Neural cell (in vitro differentiated cells): Measurements from ENCODE around the gene ROR1. TPM values are rescaled to one million over a fixed set of nuclear protein-coding genes. Genes with fewer than 3 reads are reported as not detected.

Experiments
- H2AFZ ChIP-seq: fragments of 200-600, 300-800 bp; sonication (generic), shearing (Covaris generic); 2 replicates; pipeline ENCODE4 v1.6.0; 2014; ENCODE audit warnings: low read depth, mild to moderate bottlenecking, antibody characterized with exemption, low read length, moderate library complexity
- H3F3A ChIP-seq: fragments of 200-600 bp; shearing (Covaris generic); 2 replicates; pipeline ENCODE4 v1.6.1; 2016; ENCODE audit warnings: mild to moderate bottlenecking, moderate library complexity, mixed read lengths, antibody characterized with exemption, low read length; ENCODE audit not compliant: insufficient read depth, poor library complexity, severe bottlenecking
- H3K27ac ChIP-seq: fragments of 200-600, 300-800 bp; sonication (generic), shearing (Covaris generic); 2 replicates; pipeline ENCODE4 v1.5.1; 2014; ENCODE audit warnings: mild to moderate bottlenecking, low read length, moderate library complexity
- H3K27me3 ChIP-seq: fragments of 300-800, 200-600 bp; sonication (generic), shearing (Covaris generic); 2 replicates; pipeline ENCODE4 v1.6.0; 2014; ENCODE audit warnings: mild to moderate bottlenecking, low read depth, low read length, moderate library complexity; ENCODE audit not compliant: insufficient read depth
- H3K36me3 ChIP-seq: fragments of 300-800, 200-600 bp; sonication (generic), shearing (Covaris generic); 2 replicates; pipeline ENCODE4 v1.5.1; 2014; ENCODE audit warnings: mild to moderate bottlenecking, antibody characterized with exemption, low read length, moderate library complexity; ENCODE audit not compliant: insufficient read depth
- H3K4me2 ChIP-seq: fragments of 300-800, 200-600 bp; sonication (generic), shearing (Covaris generic); 2 replicates; pipeline ENCODE4 v1.6.0; 2014; ENCODE audit warnings: mild to moderate bottlenecking, low read length
- H3K4me3 ChIP-seq: fragments of 300-800, 200-600 bp; sonication (generic), shearing (Covaris generic); 2 replicates; pipeline ENCODE4 v1.5.1; 2014; ENCODE audit warnings: mild to moderate bottlenecking, low read length, moderate library complexity
- H3K79me2 ChIP-seq: fragments of 200-600 bp; shearing (Covaris generic); replicated peaks from 2 replicates; pipeline ENCODE4 v1.6.0; 2014; ENCODE audit warnings: mild to moderate bottlenecking, low read length, moderate library complexity; ENCODE audit not compliant: insufficient read depth
- H3K9ac ChIP-seq: fragments of 300-800, 200-600 bp; sonication (generic), shearing (Covaris generic); 2 replicates; pipeline ENCODE4 v1.6.1; 2016; ENCODE audit warnings: mild to moderate bottlenecking, low read length, mixed read lengths
- H3K9me2 ChIP-seq: fragments of 200-600 bp; shearing (Covaris generic); 2 replicates; pipeline ENCODE4 v1.6.1; 2016; ENCODE audit warnings: mild to moderate bottlenecking, low read length, mixed read lengths; ENCODE audit not compliant: insufficient read depth
- H3K9me3 ChIP-seq: fragments of 200-600, 300-800 bp; sonication (generic), shearing (Covaris generic); 2 replicates; pipeline ENCODE4 v1.6.1; 2016; ENCODE audit warnings: mild to moderate bottlenecking, mixed run types, low read length, moderate library complexity, mixed read lengths
- H4K20me1 ChIP-seq: fragments of 200-600 bp; shearing (Covaris generic); 2 replicates; pipeline ENCODE4 v1.6.1; 2016; ENCODE audit warnings: mild to moderate bottlenecking, mixed run types; ENCODE audit not compliant: insufficient read depth
- CTCF ChIP-seq: fragments of 450-650 bp; IDR thresholded peaks from 2 replicates; pipeline ENCODE4 v1.5.1; 2014; ENCODE audit warnings: antibody characterized with exemption, mild to moderate bottlenecking, moderate library complexity; ENCODE audit not compliant: poor library complexity, severe bottlenecking
- EP300 ChIP-seq: fragments of 450-650 bp; conservative IDR thresholded peaks from 2 replicates; pipeline ENCODE4 v1.6.1; 2014; ENCODE audit warnings: antibody characterized with exemption, mild to moderate bottlenecking, moderate library complexity; ENCODE audit not compliant: poor library complexity, severe bottlenecking
- EZH2 ChIP-seq: fragments of 200-600, 300-800 bp; shearing (Covaris generic), sonication (generic); IDR thresholded peaks from 2 replicates; pipeline ENCODE4 v1.6.1; 2014; ENCODE audit warnings: antibody characterized with exemption, low read length, borderline replicate concordance, mild to moderate bottlenecking; ENCODE audit not compliant: insufficient read depth, poor library complexity, severe bottlenecking
- MXI1 ChIP-seq: fragments of 450-650 bp; conservative IDR thresholded peaks from 2 replicates; pipeline ENCODE4 v1.6.1; 2014; ENCODE audit warnings: antibody characterized with exemption, mild to moderate bottlenecking; ENCODE audit not compliant: poor library complexity, severe bottlenecking
- POLR2AphosphoS5 ChIP-seq: IDR thresholded peaks from 2 replicates; pipeline ENCODE4 v1.6.1; 2012
- RAD21 ChIP-seq: fragments of 450-650 bp; conservative IDR thresholded peaks from 2 replicates; pipeline ENCODE4 v1.6.1; 2014; ENCODE audit warnings: antibody characterized with exemption, mild to moderate bottlenecking, moderate library complexity
- REST ChIP-seq: IDR thresholded peaks from 2 replicates; pipeline ENCODE4 v1.6.1; 2012; ENCODE audit warnings: borderline replicate concordance
- SMC3 ChIP-seq: fragments of 450-650 bp; conservative IDR thresholded peaks from 2 replicates; pipeline ENCODE4 v1.6.1; 2014; ENCODE audit warnings: antibody characterized with exemption, mild to moderate bottlenecking, moderate library complexity; ENCODE audit not compliant: poor library complexity
- TAF1 ChIP-seq: IDR thresholded peaks from 2 replicates; pipeline ENCODE4 v1.6.1; 2012; ENCODE audit warnings: low read depth
- polyA plus RNA-seq: library from polyadenylated mRNA; depleted of rRNA; stranded (reverse); fragments of >200 nt; gene quantifications from 2 replicates; pipeline ENCODE4 v1.2.3, GENCODE V29; 2014

Gene ROR1
- polyA plus RNA-seq, 1 donor from 2014 or later: 0.27 TPM

- H3K9me2 ChIP-seq: no peaks in the 10 kb centered on the region
- H3K4me2 ChIP-seq: no peak overlapping the region
- H3K36me3 ChIP-seq: no peaks in the 10 kb centered on the region
- H3K79me2 ChIP-seq: no peaks in the 10 kb centered on the region
- no peaks in the 10 kb centered on the region for H4K20me1 ChIP-seq
- H2AFZ ChIP-seq: no peak overlapping the region
- no peak overlapping the region for H3K4me3 ChIP-seq
- H3F3A ChIP-seq: no peaks in the 10 kb centered on the region
- H3K27ac ChIP-seq: no peak overlapping the region
- no peak for TF ChIP-seq REST
- TF ChIP-seq MXI1: no peak
- peak; percentile 87 for TF ChIP-seq RAD21
- TF ChIP-seq CTCF: peak; percentile 91
- TF ChIP-seq EZH2: no peak
- no peak for TF ChIP-seq EP300
- TF ChIP-seq SMC3: peak; percentile 91
- TF ChIP-seq POLR2AphosphoS5: no peak
- TF ChIP-seq TAF1: no peak
- H3K9me3 ChIP-seq: no peaks in the 10 kb centered on the region
- H3K27me3 ChIP-seq: no peaks in the 10 kb centered on the region
- no peak overlapping the region for H3K9ac ChIP-seq
These were observed 363.1 kb downstream of the ROR1 start for GRCh38 chr1:64136752-64137411.

GRCh38 chr1:64137412-64137803, 363.6 kb downstream of the ROR1 start:
- H3K9ac ChIP-seq: no peak overlapping the region
- no peak overlapping the region for H3K4me2 ChIP-seq
- no peak overlapping the region for H3K4me3 ChIP-seq
- H4K20me1 ChIP-seq: no peaks in the 10 kb centered on the region
- H3K9me3 ChIP-seq: no peaks in the 10 kb centered on the region
- H3K9me2 ChIP-seq: no peaks in the 10 kb centered on the region
- no peak overlapping the region for H2AFZ ChIP-seq
- no peaks in the 10 kb centered on the region for H3F3A ChIP-seq
- TF ChIP-seq RAD21 (no peak), SMC3 (peak; percentile 28), EP300 (no peak)
- H3K79me2 ChIP-seq: no peaks in the 10 kb centered on the region
- no peaks in the 10 kb centered on the region for H3K27me3 ChIP-seq
- H3K36me3 ChIP-seq: no peaks in the 10 kb centered on the region
- H3K27ac ChIP-seq: no peak overlapping the region
